K562 (cell line): Measurements from ENCODE around the gene PAQR8. TPM values are rescaled to one million over a fixed set of nuclear protein-coding genes. Genes with fewer than 3 reads are reported as not detected.

ENCODE experiments used
- EZH2 ChIP-seq: IDR thresholded peaks from 2 replicates; pipeline ENCODE4 v1.6.1; 2012; ENCODE audit warnings: low read depth, mild to moderate bottlenecking, inconsistent platforms, low read length, borderline replicate concordance
- GABPB1 ChIP-seq: sonication (generic); formaldehyde crosslinking; IDR thresholded peaks from 2 replicates; pipeline ENCODE4 v1.8.0; 2022; ENCODE audit warnings: mild to moderate bottlenecking, missing genetic modification reagents
- KAT2B ChIP-seq: IDR thresholded peaks from one replicate; pipeline ENCODE4 v1.6.1; 2012; ENCODE audit warnings: low read depth, mild to moderate bottlenecking, control low read depth, inconsistent platforms, low read length, moderate library complexity
- POLR3A ChIP-seq: IDR thresholded peaks from 2 replicates; pipeline ENCODE4 v1.6.1; 2011; ENCODE audit warnings: borderline replicate concordance, mild to moderate bottlenecking, moderate library complexity; ENCODE audit not compliant: insufficient read length, insufficient read depth; ENCODE audit errors: extremely low read depth
- TFAM ChIP-seq: fragments of 250-450 bp; sonication (Bioruptor Pico); conservative IDR thresholded peaks from 2 replicates; pipeline ENCODE4 v1.5.0; 2021; ENCODE audit warnings: mild to moderate bottlenecking, moderate library complexity
- ZNF316 ChIP-seq: fragments of 450-650 bp; IDR thresholded peaks from 2 replicates; pipeline ENCODE4 v1.6.1; 2016
- ZNF584 ChIP-seq: fragments of 200-800 bp; sonication (Bioruptor generic); IDR thresholded peaks from 2 replicates; pipeline ENCODE4 v1.6.1; 2016; ENCODE audit warnings: low read depth, mild to moderate bottlenecking, missing genetic modification characterization, missing compliant biosample characterization
- polyA plus RNA-seq, 8 experiments: library from polyadenylated mRNA; depleted of rRNA in 4 of 8; stranded (reverse) in 5 of 8; unstranded in 3 of 8; fragments of >200 nt; fragmentation: Nextera tagmentation in 2 of 8; fragmentation: Illumina TruSeq in 1 of 8; extraction: Ambion mirVana in 2 of 8; extraction: Trizol in 1 of 8; gene quantifications; 2 replicates each; pipeline versions ENCODE4 v1.2.1 to v1.2.3, GENCODE V29; 2011 to 2014; ENCODE audit warnings: inconsistent platforms in 1 of 8, missing spikeins in 1 of 8
- total RNA-seq, 7 experiments: library from RNA; depleted of rRNA in 6 of 7; stranded (reverse); fragments of >200 nt in 6 of 7; fragmentation: Illumina TruSeq in 2 of 7; extraction: Trizol in 2 of 7; gene quantifications; 2 replicates each; pipeline versions ENCODE4 v1.2.1 to v1.2.3, GENCODE V29; 2011 to 2021; ENCODE audit warnings: low replicate concordance in 1 of 7
- TF ChIP-seq, protein P1 (sequence below), 2 experiments: fragments of 450-650 bp in 1 of 2; sonication (generic) in 1 of 2; formaldehyde crosslinking in 1 of 2; IDR thresholded peaks; 2 replicates each; pipeline versions ENCODE4 v1.7.1 to v1.9.0; 2016 to 2022; ENCODE audit warnings: inconsistent platforms in 1 of 2, mild to moderate bottlenecking in 1 of 2, missing genetic modification reagents in 1 of 2
- TF ChIP-seq, protein P2 (sequence below): fragments of 250-450 bp; sonication (Bioruptor Pico); IDR thresholded peaks from 2 replicates; pipeline ENCODE4 v1.5.0; 2022; ENCODE audit warnings: mild to moderate bottlenecking
- TF ChIP-seq, protein P3 (sequence below): sonication (generic); formaldehyde crosslinking; IDR thresholded peaks from 2 replicates; pipeline ENCODE4 v1.8.0; 2022; ENCODE audit warnings: mild to moderate bottlenecking, missing genetic modification reagents
- TF ChIP-seq, protein P4 (sequence below): fragments of 450-650 bp; IDR thresholded peaks from 2 replicates; pipeline ENCODE4 v1.6.1; 2016; ENCODE audit warnings: borderline replicate concordance

PAQR8 gene
- total and polyA plus RNA-seq, 9 of the 15 experiments (the other 6 are each of a cell fraction or from before 2014, with no cell fraction given), result 1.4 to 10.2 (median 3.5) TPM

DNA sequence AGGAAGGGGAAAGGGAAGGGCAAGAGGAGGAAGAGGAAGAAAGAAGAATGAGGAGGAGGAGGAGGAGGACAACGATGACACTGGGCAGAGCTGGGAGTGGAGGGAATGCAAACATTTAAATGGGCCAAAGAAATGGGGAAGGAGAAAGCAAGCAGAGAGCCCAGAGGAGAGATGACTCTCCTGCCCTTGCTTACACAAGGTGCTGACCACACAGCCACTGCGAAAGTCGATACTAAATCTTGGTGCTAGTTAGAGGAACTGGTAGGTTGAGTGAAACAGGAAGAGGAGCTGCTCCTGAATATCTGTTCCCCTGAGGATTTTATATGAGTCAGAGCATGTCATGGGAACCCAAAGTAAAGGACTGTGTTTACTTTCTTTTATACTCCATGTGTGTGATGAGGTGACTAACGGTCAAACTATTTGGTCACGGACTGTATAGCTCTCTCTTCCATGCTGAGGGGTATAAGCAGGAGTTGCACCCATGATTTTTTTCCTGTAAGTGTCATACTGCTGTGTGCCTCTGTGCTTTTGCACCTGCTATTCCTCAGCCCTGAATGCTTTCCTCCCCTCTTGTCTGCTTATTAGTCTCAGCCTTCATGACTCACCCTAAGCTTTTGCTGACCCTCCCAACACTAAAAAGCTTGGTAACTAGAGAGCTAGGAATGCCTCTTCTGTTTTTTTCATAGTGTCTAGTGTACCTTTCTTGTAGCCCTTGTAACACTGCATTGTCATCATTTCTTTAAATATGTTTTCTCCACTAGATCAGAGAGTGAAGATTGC, 9.5 kb upstream of the PAQR8 start (continued):
- TF ChIP-seq, protein P1, sequence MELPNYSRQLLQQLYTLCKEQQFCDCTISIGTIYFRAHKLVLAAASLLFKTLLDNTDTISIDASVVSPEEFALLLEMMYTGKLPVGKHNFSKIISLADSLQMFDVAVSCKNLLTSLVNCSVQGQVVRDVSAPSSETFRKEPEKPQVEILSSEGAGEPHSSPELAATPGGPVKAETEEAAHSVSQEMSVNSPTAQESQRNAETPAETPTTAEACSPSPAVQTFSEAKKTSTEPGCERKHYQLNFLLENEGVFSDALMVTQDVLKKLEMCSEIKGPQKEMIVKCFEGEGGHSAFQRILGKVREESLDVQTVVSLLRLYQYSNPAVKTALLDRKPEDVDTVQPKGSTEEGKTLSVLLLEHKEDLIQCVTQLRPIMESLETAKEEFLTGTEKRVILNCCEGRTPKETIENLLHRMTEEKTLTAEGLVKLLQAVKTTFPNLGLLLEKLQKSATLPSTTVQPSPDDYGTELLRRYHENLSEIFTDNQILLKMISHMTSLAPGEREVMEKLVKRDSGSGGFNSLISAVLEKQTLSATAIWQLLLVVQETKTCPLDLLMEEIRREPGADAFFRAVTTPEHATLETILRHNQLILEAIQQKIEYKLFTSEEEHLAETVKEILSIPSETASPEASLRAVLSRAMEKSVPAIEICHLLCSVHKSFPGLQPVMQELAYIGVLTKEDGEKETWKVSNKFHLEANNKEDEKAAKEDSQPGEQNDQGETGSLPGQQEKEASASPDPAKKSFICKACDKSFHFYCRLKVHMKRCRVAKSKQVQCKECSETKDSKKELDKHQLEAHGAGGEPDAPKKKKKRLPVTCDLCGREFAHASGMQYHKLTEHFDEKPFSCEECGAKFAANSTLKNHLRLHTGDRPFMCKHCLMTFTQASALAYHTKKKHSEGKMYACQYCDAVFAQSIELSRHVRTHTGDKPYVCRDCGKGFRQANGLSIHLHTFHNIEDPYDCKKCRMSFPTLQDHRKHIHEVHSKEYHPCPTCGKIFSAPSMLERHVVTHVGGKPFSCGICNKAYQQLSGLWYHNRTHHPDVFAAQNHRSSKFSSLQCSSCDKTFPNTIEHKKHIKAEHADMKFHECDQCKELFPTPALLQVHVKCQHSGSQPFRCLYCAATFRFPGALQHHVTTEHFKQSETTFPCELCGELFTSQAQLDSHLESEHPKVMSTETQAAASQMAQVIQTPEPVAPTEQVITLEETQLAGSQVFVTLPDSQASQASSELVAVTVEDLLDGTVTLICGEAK (IDR thresholded peaks at IDR 0.05), result peak; percentile 22; the same call in 1 of the 2 replicates
- TF ChIP-seq, protein P1 (CRISPR knock-in tag; IDR thresholded peaks at IDR 0.05), result no peak
- TF ChIP-seq, protein P2, sequence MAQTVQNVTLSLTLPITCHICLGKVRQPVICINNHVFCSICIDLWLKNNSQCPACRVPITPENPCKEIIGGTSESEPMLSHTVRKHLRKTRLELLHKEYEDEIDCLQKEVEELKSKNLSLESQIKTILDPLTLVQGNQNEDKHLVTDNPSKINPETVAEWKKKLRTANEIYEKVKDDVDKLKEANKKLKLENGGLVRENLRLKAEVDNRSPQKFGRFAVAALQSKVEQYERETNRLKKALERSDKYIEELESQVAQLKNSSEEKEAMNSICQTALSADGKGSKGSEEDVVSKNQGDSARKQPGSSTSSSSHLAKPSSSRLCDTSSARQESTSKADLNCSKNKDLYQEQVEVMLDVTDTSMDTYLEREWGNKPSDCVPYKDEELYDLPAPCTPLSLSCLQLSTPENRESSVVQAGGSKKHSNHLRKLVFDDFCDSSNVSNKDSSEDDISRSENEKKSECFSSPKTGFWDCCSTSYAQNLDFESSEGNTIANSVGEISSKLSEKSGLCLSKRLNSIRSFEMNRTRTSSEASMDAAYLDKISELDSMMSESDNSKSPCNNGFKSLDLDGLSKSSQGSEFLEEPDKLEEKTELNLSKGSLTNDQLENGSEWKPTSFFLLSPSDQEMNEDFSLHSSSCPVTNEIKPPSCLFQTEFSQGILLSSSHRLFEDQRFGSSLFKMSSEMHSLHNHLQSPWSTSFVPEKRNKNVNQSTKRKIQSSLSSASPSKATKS (CRISPR knock-in tag), result no peak
- TF ChIP-seq POLR3A (no peak), ZNF584 (CRISPR knock-in tag) (no peak), TFAM (CRISPR knock-in tag) (no peak), GABPB1 (peak; percentile 37; the same call in 1 of the 2 replicates), KAT2B (no peak), EZH2 (no peak), ZNF316 (peak; percentile 91)
- TF ChIP-seq, protein P3, sequence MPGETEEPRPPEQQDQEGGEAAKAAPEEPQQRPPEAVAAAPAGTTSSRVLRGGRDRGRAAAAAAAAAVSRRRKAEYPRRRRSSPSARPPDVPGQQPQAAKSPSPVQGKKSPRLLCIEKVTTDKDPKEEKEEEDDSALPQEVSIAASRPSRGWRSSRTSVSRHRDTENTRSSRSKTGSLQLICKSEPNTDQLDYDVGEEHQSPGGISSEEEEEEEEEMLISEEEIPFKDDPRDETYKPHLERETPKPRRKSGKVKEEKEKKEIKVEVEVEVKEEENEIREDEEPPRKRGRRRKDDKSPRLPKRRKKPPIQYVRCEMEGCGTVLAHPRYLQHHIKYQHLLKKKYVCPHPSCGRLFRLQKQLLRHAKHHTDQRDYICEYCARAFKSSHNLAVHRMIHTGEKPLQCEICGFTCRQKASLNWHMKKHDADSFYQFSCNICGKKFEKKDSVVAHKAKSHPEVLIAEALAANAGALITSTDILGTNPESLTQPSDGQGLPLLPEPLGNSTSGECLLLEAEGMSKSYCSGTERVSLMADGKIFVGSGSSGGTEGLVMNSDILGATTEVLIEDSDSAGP (CRISPR knock-in tag), result no peak
- TF ChIP-seq, protein P4, sequence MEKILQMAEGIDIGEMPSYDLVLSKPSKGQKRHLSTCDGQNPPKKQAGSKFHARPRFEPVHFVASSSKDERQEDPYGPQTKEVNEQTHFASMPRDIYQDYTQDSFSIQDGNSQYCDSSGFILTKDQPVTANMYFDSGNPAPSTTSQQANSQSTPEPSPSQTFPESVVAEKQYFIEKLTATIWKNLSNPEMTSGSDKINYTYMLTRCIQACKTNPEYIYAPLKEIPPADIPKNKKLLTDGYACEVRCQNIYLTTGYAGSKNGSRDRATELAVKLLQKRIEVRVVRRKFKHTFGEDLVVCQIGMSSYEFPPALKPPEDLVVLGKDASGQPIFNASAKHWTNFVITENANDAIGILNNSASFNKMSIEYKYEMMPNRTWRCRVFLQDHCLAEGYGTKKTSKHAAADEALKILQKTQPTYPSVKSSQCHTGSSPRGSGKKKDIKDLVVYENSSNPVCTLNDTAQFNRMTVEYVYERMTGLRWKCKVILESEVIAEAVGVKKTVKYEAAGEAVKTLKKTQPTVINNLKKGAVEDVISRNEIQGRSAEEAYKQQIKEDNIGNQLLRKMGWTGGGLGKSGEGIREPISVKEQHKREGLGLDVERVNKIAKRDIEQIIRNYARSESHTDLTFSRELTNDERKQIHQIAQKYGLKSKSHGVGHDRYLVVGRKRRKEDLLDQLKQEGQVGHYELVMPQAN, result no peak
